Parathyroid adenoma (tissue), 2 donors: ENCODE measurements around the gene RASSF3.
"Not testable (repeated sequence)": the region's sequence is repeated elsewhere in the genome, so short reads cannot be mapped to it uniquely, and the experiment has no call there.

ENCODE experiments used
- H2AFZ ChIP-seq: fragments of 300-600 bp; sonication (generic); one replicate; pipeline ENCODE4 v1.7.0; 2017; ENCODE audit warnings: antibody characterized with exemption, mild to moderate bottlenecking
- H3K27ac ChIP-seq: fragments of 300-600 bp; sonication (generic); one replicate; pipeline ENCODE4 v1.7.0; 2017
- H3K27me3 ChIP-seq: fragments of 300-600 bp; sonication (generic); one replicate; pipeline ENCODE4 v1.7.0; 2017; ENCODE audit warnings: low read length; ENCODE audit not compliant: control insufficient read depth, insufficient read depth
- H3K36me3 ChIP-seq: fragments of 300-600 bp; sonication (generic); one replicate; pipeline ENCODE4 v1.7.0; 2017; ENCODE audit warnings: low read length; ENCODE audit not compliant: control insufficient read depth, insufficient read depth
- H3K4me1 ChIP-seq: fragments of 300-600 bp; sonication (generic); one replicate; pipeline ENCODE4 v1.7.0; 2017; ENCODE audit warnings: control low read depth
- H3K4me2 ChIP-seq: fragments of 300-600 bp; sonication (generic); one replicate; pipeline ENCODE4 v1.7.0; 2017; ENCODE audit warnings: low read length
- H3K4me3 ChIP-seq: fragments of 300-600 bp; sonication (generic); one replicate; pipeline ENCODE4 v1.7.0; 2017; ENCODE audit warnings: low read depth, low read length
- H3K79me2 ChIP-seq: fragments of 300-600 bp; sonication (generic); one replicate; pipeline ENCODE4 v1.7.0; 2017; ENCODE audit warnings: control low read depth
- H3K9ac ChIP-seq: fragments of 300-600 bp; sonication (generic); one replicate; pipeline ENCODE4 v1.7.0; 2017; ENCODE audit warnings: mild to moderate bottlenecking
- H3K9me3 ChIP-seq: fragments of 300-600 bp; sonication (generic); one replicate; pipeline ENCODE4 v1.7.0; 2017; ENCODE audit warnings: low read length; ENCODE audit not compliant: control insufficient read depth
- CTCF ChIP-seq: fragments of 300-600 bp; sonication (generic); IDR thresholded peaks from one replicate; pipeline ENCODE4 v1.7.0; 2017; ENCODE audit warnings: antibody characterized with exemption, mild to moderate bottlenecking
- donor health status: primary hyperparathyroidism.

RASSF3 gene

GRCh38 chr12:64650762-64651161 lies 40.5 kb downstream of the RASSF3 start:
- no peak overlapping the region for H3K4me3 ChIP-seq
- H3K27me3 ChIP-seq: no peaks in the 10 kb centered on the region
- TF ChIP-seq CTCF: no peak
- H3K27ac ChIP-seq: no peak overlapping the region
- H2AFZ ChIP-seq: no peak overlapping the region
- H3K79me2 ChIP-seq: no peaks in the 10 kb centered on the region
- no peak overlapping the region for H3K4me2 ChIP-seq
- H3K9me3 ChIP-seq: no peaks in the 10 kb centered on the region
- H3K36me3 ChIP-seq: no peaks in the 10 kb centered on the region
- H3K9ac ChIP-seq: no peak overlapping the region
- H3K4me1 ChIP-seq: no peaks in the 10 kb centered on the region

GRCh38 chr12:64652346-64652745 lies 42.1 kb downstream of the RASSF3 start:
- H3K4me3 ChIP-seq: no peak overlapping the region
- no peak for TF ChIP-seq CTCF
- H3K27me3 ChIP-seq: no peaks in the 10 kb centered on the region
- no peak overlapping the region for H3K9ac ChIP-seq
- no peaks in the 10 kb centered on the region for H3K4me1 ChIP-seq
- no peaks in the 10 kb centered on the region for H3K9me3 ChIP-seq
- no peak overlapping the region for H3K27ac ChIP-seq
- H3K4me2 ChIP-seq: no peak overlapping the region
- H3K79me2 ChIP-seq: no peaks in the 10 kb centered on the region
- no peak overlapping the region for H2AFZ ChIP-seq
- no peaks in the 10 kb centered on the region for H3K36me3 ChIP-seq

DNA sequence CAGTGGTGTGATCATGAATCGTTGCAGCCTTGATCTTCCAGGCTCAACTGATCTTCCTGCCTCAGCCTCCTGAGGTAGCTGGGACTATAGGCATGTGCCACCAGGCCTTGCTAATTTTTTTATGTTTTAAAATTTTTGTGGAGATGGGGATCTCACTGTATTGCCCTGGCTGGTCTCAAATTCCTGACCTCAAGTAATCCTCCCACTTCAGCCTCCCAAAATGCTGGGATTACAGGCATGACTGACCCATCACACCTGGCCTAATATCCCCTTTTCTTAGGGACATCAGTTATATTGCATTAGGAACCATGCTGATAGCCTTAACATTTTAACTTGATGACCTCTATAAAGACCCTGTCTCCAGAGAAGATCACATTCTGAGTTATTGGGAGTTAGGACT lies 42.8 kb downstream of the RASSF3 start:
- no peaks in the 10 kb centered on the region for H3K4me1 ChIP-seq

DNA sequence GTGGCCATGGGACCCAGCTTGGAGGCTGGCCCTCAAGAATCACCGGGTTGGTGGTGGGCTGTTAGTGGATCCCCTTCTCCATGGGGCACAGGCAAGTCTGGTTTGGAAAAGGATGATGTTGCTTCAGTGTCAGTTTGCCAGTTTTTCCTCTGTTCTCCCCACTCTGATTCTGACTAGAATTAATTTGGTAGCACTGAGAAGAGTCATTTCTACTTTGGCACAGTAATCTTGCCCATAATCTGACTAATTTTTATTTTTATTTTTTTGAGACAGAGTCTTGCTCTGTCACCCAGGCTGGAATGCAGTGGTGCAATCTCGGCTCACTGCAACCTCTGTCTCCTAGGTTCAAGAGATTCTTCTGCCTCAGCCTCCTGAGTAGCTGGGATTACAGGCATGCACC lies 43.6 kb downstream of the RASSF3 start:
- not testable (repeated sequence) for H3K9me3 ChIP-seq, H3K36me3 ChIP-seq, H3K27ac ChIP-seq, H3K9ac ChIP-seq, H2AFZ ChIP-seq, H3K4me3 ChIP-seq, H3K79me2 ChIP-seq, H3K4me1 ChIP-seq, H3K4me2 ChIP-seq, H3K27me3 ChIP-seq

More for the DNA sequence above, 42.8 kb downstream of the RASSF3 start:
- no peak overlapping the region for H3K27ac ChIP-seq
- no peak overlapping the region for H3K9ac ChIP-seq
- no peak overlapping the region for H3K4me3 ChIP-seq
- no peak for TF ChIP-seq CTCF
- H3K27me3 ChIP-seq: no peaks in the 10 kb centered on the region
- H3K79me2 ChIP-seq: no peaks in the 10 kb centered on the region
- H2AFZ ChIP-seq: no peak overlapping the region
- no peak overlapping the region for H3K4me2 ChIP-seq
- H3K9me3 ChIP-seq: no peaks in the 10 kb centered on the region
- H3K36me3 ChIP-seq: no peaks in the 10 kb centered on the region

DNA sequence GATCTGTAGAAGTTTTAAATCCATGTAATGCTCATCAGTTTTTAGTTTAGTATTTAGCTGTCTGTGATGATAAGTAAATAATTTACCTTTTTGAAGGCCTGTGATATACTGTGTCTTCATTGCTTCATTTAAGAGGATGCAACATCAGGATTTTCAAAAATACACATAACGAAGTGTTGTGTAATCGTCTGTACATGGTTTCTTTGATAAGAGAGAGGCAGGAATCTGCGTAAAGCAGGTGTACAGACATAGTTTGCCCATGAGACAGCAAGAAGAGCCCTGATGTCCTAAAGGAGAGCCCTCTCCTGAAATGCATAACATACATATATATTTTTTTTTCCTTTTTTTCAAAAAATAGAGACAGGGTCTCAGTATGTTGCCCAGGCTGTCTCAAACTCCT lies 44.8 kb downstream of the RASSF3 start:
- no peak overlapping the region for H3K27ac ChIP-seq
- no peaks in the 10 kb centered on the region for H3K79me2 ChIP-seq
- H3K36me3 ChIP-seq: no peaks in the 10 kb centered on the region
- no peaks in the 10 kb centered on the region for H3K27me3 ChIP-seq
- H3K9me3 ChIP-seq: no peaks in the 10 kb centered on the region
- no peaks in the 10 kb centered on the region for H3K4me1 ChIP-seq
- TF ChIP-seq CTCF: no peak
- no peak overlapping the region for H3K4me2 ChIP-seq
- H2AFZ ChIP-seq: no peak overlapping the region
- peak overlapping the region; percentile 11 for H3K4me3 ChIP-seq
- H3K9ac ChIP-seq: no peak overlapping the region
